PC-9 (cell line): ENCODE measurements around the gene ERH.

Experiments
- CTCF ChIP-seq: fragments of 200-600 bp; sonication (generic); conservative IDR thresholded peaks from 2 replicates; pipeline ENCODE4 v1.6.1; 2017; ENCODE audit warnings: mixed run types, antibody characterized with exemption, mild to moderate bottlenecking, moderate library complexity
- EZH2 ChIP-seq: fragments of 200-600 bp; sonication (generic); IDR thresholded peaks from 2 replicates; pipeline ENCODE4 v1.8.0; 2017; ENCODE audit warnings: antibody characterized with exemption, low read depth

GRCh38 chr14:69413483-69413882 lies 15.4 kb upstream of the ERH start:
- TF ChIP-seq CTCF = no peak
- no peak for TF ChIP-seq EZH2
